GM12878 (cell line): ENCODE measurements around the gene SPP2. TPM values are rescaled to one million over a fixed set of nuclear protein-coding genes. Genes with fewer than 3 reads are reported as not detected.

Source experiments
- ATAC-seq: fragments of 200-7000 bp; cut with Tn5 transposase; 3 replicates; pipeline ENCODE4 v1.9.1; 2020; ENCODE audit warnings: mild to moderate bottlenecking, moderate library complexity
- BruUV-seq: library from RNA; stranded (reverse); fragments of 400-500 nt; replicated peaks from 2 replicates; lab custom pipeline; 2021; lab: Mats Ljungman, UMichigan
- CTCF ChIA-PET: fragments of 300-600 bp; sonication (Branson Sonifier 250); formaldehyde crosslinking; extraction: SDS; loops from one replicate; lab custom pipeline; 2021; ENCODE audit warnings: inconsistent platforms; lab: Yijun Ruan, JAX
- POLR2A ChIA-PET: fragments of 350-600 bp; formaldehyde crosslinking; extraction: SDS; loops from one replicate; lab custom pipeline; 2021; ENCODE audit warnings: inconsistent platforms; lab: Charles Lee
- RAD21 ChIA-PET: fragments of 300-600 bp; sonication (Branson Sonifier 250); formaldehyde crosslinking; loops from one replicate; lab custom pipeline; 2023; ENCODE audit warnings: antibody characterized with exemption; ENCODE audit not compliant: unreplicated experiment; lab: Charles Lee
- SMC1A ChIA-PET: fragments of 300-600 bp; sonication (Branson Sonifier 250); formaldehyde crosslinking; loops from one replicate; lab custom pipeline; 2023; ENCODE audit not compliant: unreplicated experiment, uncharacterized antibody; lab: Charles Lee
- DNase-seq: peaks from one replicate; pipeline ENCODE4 v3.0.0-alpha.2; 2011; ENCODE audit warnings: low read depth, low spot score
- FAIRE-seq: peaks from 3 replicates; lab custom pipeline; 2011; peaks lifted over from hg19 to GRCh38; lab: Jason Lieb, UNC
- H2AFZ ChIP-seq: 2 replicates; pipeline ENCODE4 v1.6.0; 2011; ENCODE audit warnings: low read depth, low read length, control low read depth; ENCODE audit not compliant: control insufficient read depth
- H3K27ac ChIP-seq: 2 replicates; pipeline ENCODE4 v1.5.1; 2011; ENCODE audit warnings: control low read depth; ENCODE audit not compliant: control insufficient read depth, insufficient read depth
- H3K27me3 ChIP-seq, 2 experiments: replicated peaks in 1 of 2; 2 replicates each; pipeline versions ENCODE4 v1.6.0 to v1.6.1; 2011; ENCODE audit warnings: low read length in 1 of 2; ENCODE audit not compliant: control insufficient read depth in 2 of 2, insufficient read depth in 2 of 2
- H3K36me3 ChIP-seq, 2 experiments: 2 replicates each; pipeline ENCODE4 v1.5.1; 2011; ENCODE audit warnings: low read length in 1 of 2; ENCODE audit not compliant: control insufficient read depth in 2 of 2, insufficient read depth in 2 of 2
- H3K4me1 ChIP-seq: 2 replicates; pipeline ENCODE4 v1.6.1; 2011; ENCODE audit warnings: mild to moderate bottlenecking, low read length, moderate library complexity, mixed read lengths; ENCODE audit not compliant: control insufficient read depth, insufficient read depth
- H3K4me2 ChIP-seq: 2 replicates; pipeline ENCODE4 v1.6.0; 2011; ENCODE audit warnings: control low read depth; ENCODE audit not compliant: control insufficient read depth, insufficient read depth
- H3K4me3 ChIP-seq: fragments of 200-600 bp; sonication (generic); 2 replicates; pipeline ENCODE4 v1.5.1; 2016
- H3K79me2 ChIP-seq: 2 replicates; pipeline ENCODE4 v1.6.0; 2011; ENCODE audit warnings: low read length; ENCODE audit not compliant: control insufficient read depth, insufficient read depth
- H3K9ac ChIP-seq: 2 replicates; pipeline ENCODE4 v1.8.0; 2011; ENCODE audit warnings: low read length, control low read depth, mixed read lengths; ENCODE audit not compliant: control insufficient read depth, insufficient read depth
- H3K9me3 ChIP-seq: replicated peaks from 3 replicates; pipeline ENCODE4 v1.5.1; 2011; ENCODE audit warnings: mild to moderate bottlenecking, low read length; ENCODE audit not compliant: control insufficient read depth, insufficient read depth
- H4K20me1 ChIP-seq: 2 replicates; pipeline ENCODE4 v1.6.0; 2011; ENCODE audit not compliant: control insufficient read depth, insufficient read depth
- CBFB ChIP-seq: IDR thresholded peaks from 2 replicates; pipeline ENCODE4 v1.6.1; 2016; ENCODE audit warnings: antibody characterized with exemption, low read depth
- CEBPB ChIP-seq, 2 experiments: fragments of 150-350 bp in 1 of 2; IDR thresholded peaks; 2 replicates each; pipeline ENCODE4 v1.6.1; 2012 to 2014; ENCODE audit warnings: low read depth in 2 of 2, low read length in 2 of 2, borderline replicate concordance in 1 of 2, inconsistent platforms in 1 of 2
- PKNOX1 ChIP-seq: fragments of 450-650 bp; IDR thresholded peaks from 2 replicates; pipeline ENCODE4 v1.6.1; 2016; ENCODE audit warnings: mild to moderate bottlenecking
- RAD21 ChIP-seq: IDR thresholded peaks from 2 replicates; pipeline ENCODE4 v1.6.1; 2011; ENCODE audit warnings: mild to moderate bottlenecking, low read depth, low read length, moderate library complexity; ENCODE audit not compliant: insufficient read depth
- REST ChIP-seq: IDR thresholded peaks from 2 replicates; pipeline ENCODE4 v1.6.1; 2012; ENCODE audit warnings: mild to moderate bottlenecking, low read depth, low read length
- ZBED1 ChIP-seq: IDR thresholded peaks from 2 replicates; pipeline ENCODE4 v1.6.1; 2016; ENCODE audit warnings: borderline replicate concordance
- ZNF24 ChIP-seq: fragments of 450-650 bp; IDR thresholded peaks from 2 replicates; pipeline ENCODE4 v1.6.1; 2017; ENCODE audit warnings: antibody characterized with exemption, mild to moderate bottlenecking
- in situ Hi-C: fragments of 300-500 bp; cut with MboI; formaldehyde crosslinking; loops from 9 replicates; pipeline ENCODE4 v1.14.3; 2018; ENCODE audit warnings: mixed read lengths
- intact Hi-C: fragments of 100-400 bp; cut with micrococcal nuclease; formaldehyde crosslinking; loops from one replicate; pipeline ENCODE4 v1.14.2; 2022; ENCODE audit not compliant: unreplicated experiment
- polyA plus RNA-seq, 11 experiments: library from polyadenylated mRNA; depleted of rRNA in 4 of 11; unstranded in 6 of 11; stranded (reverse) in 5 of 11; fragments of >200 nt; fragmentation: Nextera tagmentation in 4 of 11; fragmentation: Illumina TruSeq in 1 of 11; extraction: Ambion mirVana in 4 of 11; extraction: Trizol in 1 of 11; gene quantifications; 1 replicate in 1 of 11; 2 replicates in 10 of 11; pipeline versions ENCODE4 v1.2.1 to v1.2.3, GENCODE V29; 2011 to 2016; ENCODE audit warnings: inconsistent platforms in 2 of 11, missing spikeins in 2 of 11, low read depth in 1 of 11
- total RNA-seq, 4 experiments: library from RNA; depleted of rRNA in 3 of 4; stranded (reverse); fragments of >200 nt in 3 of 4; fragmentation: Illumina TruSeq in 1 of 4; extraction: Trizol in 1 of 4; gene quantifications; 2 replicates each; pipeline versions ENCODE4 v1.2.1 to v1.2.3, GENCODE V29; 2013 to 2021

SPP2 gene
- total and polyA plus RNA-seq, 10 of the 15 experiments (the other 5 are each of a cell fraction or from before 2014, with no cell fraction given) = not detected

GRCh38 chr2:234110219-234110618, 59.7 kb downstream of the SPP2 start:
- Histone ChIP-seq H3K27me3 (no peaks in the 10 kb centered on the region; a peak in 1 of 4 replicates), H2AFZ (no peak overlapping the region), H3K79me2 (no peaks in the 10 kb centered on the region), H3K36me3 (no peaks in the 10 kb centered on the region), H3K4me1 (no peaks in the 10 kb centered on the region), H3K4me2 (no peak overlapping the region), H3K9ac (no peak overlapping the region), H4K20me1 (no peaks in the 10 kb centered on the region), H3K27ac (no peak overlapping the region), H3K9me3 (no peaks in the 10 kb centered on the region), H3K4me3 (no peak overlapping the region)
- ATAC-seq (no peak), FAIRE-seq (no peak), DNase-seq (no peak)
- CTCF ChIA-PET = no interaction called here
- SMC1A ChIA-PET = no interaction called here
- no TSS peak for BruUV-seq
- in situ Hi-C loops = no loop called here
- intact Hi-C loops = no loop called here
- no peak for TF ChIP-seq CBFB
- peak; percentile 41; the same call in 1 of the 2 replicates for TF ChIP-seq REST
- TF ChIP-seq PKNOX1 = no peak
- TF ChIP-seq ZBED1 = no peak
- TF ChIP-seq RAD21 = no peak
- TF ChIP-seq ZNF24 = no peak
- no peak for TF ChIP-seq CEBPB (IDR thresholded peaks at IDR 0.05; ENCODE audit: borderline replicate concordance in 1 of 2, low read depth in 2 of 2, low read length in 2 of 2)
- RAD21 ChIA-PET = no interaction called here
- POLR2A ChIA-PET = no interaction called here
